Transverse colon (tissue), 4 donors: ENCODE data around the gene ZNF581. TPM values are rescaled to one million over a fixed set of nuclear protein-coding genes. Genes with fewer than 3 reads are reported as not detected.

ENCODE experiments used
- DNase-seq: peaks from one replicate; pipeline ENCODE4 v3.0.0-alpha.2; 2019
- H3K27ac ChIP-seq, 4 donors: fragments of 200-600 bp; sonication (generic); 2 replicates each; pipeline ENCODE4 v1.5.1; 2016 to 2018; ENCODE audit warnings: inconsistent platforms in 4 of 4
- H3K27me3 ChIP-seq: fragments of 200-600 bp; sonication (generic); 2 replicates; pipeline ENCODE4 v1.5.1; 2017; ENCODE audit warnings: inconsistent platforms
- H3K36me3 ChIP-seq, 4 donors: fragments of 200-600 bp; sonication (generic); 2 replicates each; pipeline ENCODE4 v1.5.1; 2017 to 2019; ENCODE audit warnings: inconsistent platforms in 4 of 4
- H3K4me1 ChIP-seq, 4 donors: fragments of 200-600 bp; sonication (generic); 2 replicates each; pipeline ENCODE4 v1.5.1; 2017 to 2020; ENCODE audit warnings: inconsistent platforms in 4 of 4
- H3K4me3 ChIP-seq, 4 donors: fragments of 200-600 bp; sonication (generic); 1 replicate in 1 of 4; 2 replicates in 3 of 4; pipeline versions ENCODE4 v1.5.1 to v1.6.1; 2017 to 2019; ENCODE audit warnings: inconsistent platforms in 4 of 4
- H3K9me3 ChIP-seq, 2 donors: fragments of 200-600 bp; sonication (generic); 2 replicates each; pipeline ENCODE4 v1.5.1; 2017 to 2019; ENCODE audit warnings: inconsistent platforms in 2 of 2
- CTCF ChIP-seq, 5 experiments: fragments of 200-600 bp in 3 of 5; fragments of 450-650 bp in 2 of 5; sonication (generic) in 3 of 5; IDR thresholded peaks; 1 replicate in 2 of 5; 2 replicates in 3 of 5; pipeline ENCODE4 v1.5.1; 2016 to 2017; ENCODE audit warnings: antibody characterized with exemption in 5 of 5, inconsistent platforms in 3 of 5, mild to moderate bottlenecking in 2 of 5, moderate library complexity in 1 of 5
- EP300 ChIP-seq: sonication (generic); formaldehyde crosslinking; IDR thresholded peaks from one replicate; pipeline ENCODE4 v1.6.1; 2017; ENCODE audit warnings: antibody characterized with exemption, low read depth
- POLR2A ChIP-seq: fragments of 450-650 bp; IDR thresholded peaks from one replicate; pipeline ENCODE4 v1.6.1; 2016; ENCODE audit warnings: antibody characterized with exemption, mild to moderate bottlenecking, moderate library complexity
- POLR2AphosphoS5 ChIP-seq, 3 donors: sonication (generic); formaldehyde crosslinking; IDR thresholded peaks; one replicate each; pipeline ENCODE4 v1.6.1; 2016; ENCODE audit warnings: antibody characterized with exemption in 3 of 3
- WGBS, 2 donors: methylation state at CpG; one replicate each; pipeline ENCODE4 v1.1.5; 2018; ENCODE audit warnings: low coverage in 1 of 2; 5-methylcytosine and 5-hydroxymethylcytosine counted together
- in situ Hi-C, 4 donors: fragments of 200-750 bp; cut with MboI; loops; one replicate each; pipeline versions ENCODE4 v1.15.0 to v1.15.1; 2017; ENCODE audit warnings: low sequenced_read_pairs in 3 of 4, low pct_ligation_motif_present in 1 of 4, low pct_unique_long_range_greater_than_20kb in 1 of 4
- intact Hi-C: fragments of 100-400 bp; cut with DNase I; formaldehyde crosslinking; loops from one replicate; pipeline ENCODE4 v1.15.1; 2023; ENCODE audit warnings: low total_unique reads
- total RNA-seq, 4 donors: library from RNA; depleted of rRNA; stranded (reverse); fragments of >200 nt; gene quantifications; one replicate each; pipeline ENCODE4 v1.1.0, GENCODE V29; 2016

ZNF581 gene
- total RNA-seq, 4 donors from 2014 or later, result 4.1 to 19.7 (median 10.0) TPM

- no peaks in the 10 kb centered on the region for H3K27me3 ChIP-seq
- intact Hi-C loops, result loop anchor here (10.0 kb wide), 1 partner anchor 99 kb away; no protein-coding TSS in a partner anchor
Measured at GRCh38 chr19:55613396-55613795, 30.1 kb upstream of the ZNF581 start.

GRCh38 chr19:55613930-55614710 lies 29.3 kb upstream of the ZNF581 start:
- peaks cover 0 to 18% (median 8%) of the 10 kb centered on the region in 4 donors for H3K36me3 ChIP-seq
- 93 to 95% methylated on average over 3 to 66 of the region's 75 CpGs for WGBS, 2 donors
- no peak overlapping the region for H3K4me3 ChIP-seq

More at GRCh38 chr19:55613396-55613795, 30.1 kb upstream of the ZNF581 start:
- H3K9me3 ChIP-seq, result no peaks in the 10 kb centered on the region
- H3K27ac ChIP-seq, result no peak overlapping the region
- peaks cover 0 to 18% (median 8%) of the 10 kb centered on the region in 4 donors for H3K36me3 ChIP-seq
- WGBS, 2 donors, result 96% methylated on average over 27 of the region's 27 CpGs; no CpG with 5 or more reads in 1 of the 2 donors
- H3K4me3 ChIP-seq, result no peak overlapping the region
- no peak for TF ChIP-seq CTCF (IDR thresholded peaks at IDR 0.05)
- no peak for TF ChIP-seq POLR2AphosphoS5 (IDR thresholded peaks at IDR 0.05)
- TF ChIP-seq POLR2A, result no peak
- TF ChIP-seq EP300, result no peak
- in situ Hi-C loops, result no loop called here
- peaks cover 0 to 6% (median 0%) of the 10 kb centered on the region in 4 donors for H3K4me1 ChIP-seq
- DNase-seq, result no peak

DNA sequence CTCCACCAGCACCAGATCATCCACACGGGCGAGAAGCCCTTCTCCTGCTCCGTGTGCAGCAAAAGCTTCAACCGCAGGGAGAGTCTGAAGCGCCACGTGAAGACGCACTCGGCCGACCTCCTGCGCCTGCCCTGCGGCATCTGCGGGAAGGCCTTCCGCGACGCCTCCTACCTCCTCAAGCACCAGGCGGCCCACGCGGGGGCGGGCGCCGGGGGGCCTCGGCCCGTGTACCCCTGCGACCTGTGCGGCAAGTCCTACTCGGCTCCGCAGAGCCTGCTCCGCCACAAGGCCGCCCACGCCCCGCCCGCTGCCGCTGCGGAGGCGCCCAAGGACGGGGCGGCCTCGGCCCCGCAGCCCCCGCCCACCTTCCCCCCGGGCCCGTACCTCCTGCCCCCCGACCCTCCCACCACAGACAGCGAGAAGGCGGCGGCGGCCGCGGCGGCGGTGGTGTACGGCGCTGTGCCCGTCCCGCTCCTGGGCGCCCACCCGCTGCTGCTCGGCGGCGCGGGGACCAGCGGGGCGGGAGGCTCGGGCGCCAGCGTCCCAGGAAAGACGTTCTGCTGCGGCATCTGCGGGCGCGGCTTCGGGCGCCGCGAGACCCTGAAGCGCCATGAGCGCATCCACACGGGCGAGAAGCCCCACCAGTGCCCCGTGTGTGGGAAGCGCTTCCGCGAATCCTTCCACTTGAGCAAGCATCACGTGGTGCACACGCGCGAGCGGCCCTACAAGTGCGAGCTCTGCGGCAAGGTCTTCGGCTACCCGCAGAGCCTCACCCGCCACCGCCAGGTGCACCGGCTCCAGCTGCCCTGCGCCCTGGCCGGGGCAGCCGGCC lies 28.5 kb upstream of the ZNF581 start:
- TF ChIP-seq POLR2AphosphoS5 (IDR thresholded peaks at IDR 0.05), result no peak
- no peak for TF ChIP-seq CTCF (IDR thresholded peaks at IDR 0.05)
- TF ChIP-seq POLR2A, result no peak
- no peak for TF ChIP-seq EP300
- Histone ChIP-seq H3K4me1 (peaks cover 0 to 6% (median 0%) of the 10 kb centered on the region in 4 donors), H3K9me3 (no peaks in the 10 kb centered on the region), H3K27ac (no peak overlapping the region), H3K4me3 (no peak overlapping the region), H3K36me3 (peaks cover 0 to 18% (median 8%) of the 10 kb centered on the region in 4 donors), H3K27me3 (no peaks in the 10 kb centered on the region)
- in situ Hi-C loops (no loop called here), intact Hi-C loops (loop anchor here (10.0 kb wide), 1 partner anchor 100 kb away; no protein-coding TSS in a partner anchor)
- 96% methylated on average over 98 of the region's 98 CpGs; no CpG with 5 or more reads in 1 of the 2 donors for WGBS, 2 donors
- DNase-seq, result no peak

More at GRCh38 chr19:55613930-55614710, 29.3 kb upstream of the ZNF581 start:
- Histone ChIP-seq H3K27ac (no peak overlapping the region), H3K4me1 (peaks cover 0 to 6% (median 0%) of the 10 kb centered on the region in 4 donors), H3K9me3 (no peaks in the 10 kb centered on the region), H3K27me3 (no peaks in the 10 kb centered on the region)
- intact Hi-C loops, result loop anchor here (10.0 kb wide), 1 partner anchor 99 kb away; no protein-coding TSS in a partner anchor
- in situ Hi-C loops, result no loop called here
- no peak for DNase-seq
- TF ChIP-seq POLR2A, result no peak
- no peak for TF ChIP-seq EP300
- TF ChIP-seq CTCF (IDR thresholded peaks at IDR 0.05), result no peak
- no peak for TF ChIP-seq POLR2AphosphoS5 (IDR thresholded peaks at IDR 0.05)
